Right atrium auricular region (tissue), 2 donors: ENCODE data around the gene TUBA4B. TPM values are rescaled to one million over a fixed set of nuclear protein-coding genes. Genes with fewer than 3 reads are reported as not detected.

Source experiments
- DNase-seq: peaks from one replicate; pipeline ENCODE4 v3.0.0-alpha.2; 2019; ENCODE audit warnings: low spot score
- H3K27ac ChIP-seq, 2 donors: fragments of 200-600 bp; sonication (generic); 1 replicate in 1 of 2; 2 replicates in 1 of 2; pipeline ENCODE4 v1.5.1; 2016 to 2019
- H3K27me3 ChIP-seq, 2 donors: fragments of 200-600 bp; sonication (generic); one replicate each; pipeline versions ENCODE4 v1.5.1 to v1.6.0; 2017 to 2019
- H3K36me3 ChIP-seq: fragments of 200-600 bp; sonication (generic); one replicate; pipeline ENCODE4 v1.5.1; 2016
- H3K4me1 ChIP-seq, 2 donors: fragments of 200-600 bp; sonication (generic); one replicate each; pipeline versions ENCODE4 v1.5.1 to v1.6.0; 2017 to 2019
- H3K4me3 ChIP-seq, 2 donors: fragments of 200-600 bp; sonication (generic); 1 replicate in 1 of 2; 2 replicates in 1 of 2; pipeline ENCODE4 v1.5.1; 2017 to 2019; ENCODE audit warnings: mild to moderate bottlenecking in 1 of 2, moderate library complexity in 1 of 2
- H3K9me3 ChIP-seq, 2 donors: fragments of 200-600 bp; sonication (generic); one replicate each; pipeline ENCODE4 v1.5.1; 2019
- total RNA-seq, 2 donors: library from RNA; depleted of rRNA; stranded (reverse); fragments of >200 nt; gene quantifications; one replicate each; pipeline ENCODE4 v1.1.0, GENCODE V29; 2016
- TF ChIP-seq, protein P1 (sequence below), 2 donors: fragments of 200-600 bp; sonication (generic); IDR thresholded peaks; one replicate each; pipeline ENCODE4 v1.5.1; 2019; ENCODE audit warnings: antibody characterized with exemption in 2 of 2

Gene TUBA4B
- total RNA-seq, 2 donors from 2014 or later = not detected

DNA sequence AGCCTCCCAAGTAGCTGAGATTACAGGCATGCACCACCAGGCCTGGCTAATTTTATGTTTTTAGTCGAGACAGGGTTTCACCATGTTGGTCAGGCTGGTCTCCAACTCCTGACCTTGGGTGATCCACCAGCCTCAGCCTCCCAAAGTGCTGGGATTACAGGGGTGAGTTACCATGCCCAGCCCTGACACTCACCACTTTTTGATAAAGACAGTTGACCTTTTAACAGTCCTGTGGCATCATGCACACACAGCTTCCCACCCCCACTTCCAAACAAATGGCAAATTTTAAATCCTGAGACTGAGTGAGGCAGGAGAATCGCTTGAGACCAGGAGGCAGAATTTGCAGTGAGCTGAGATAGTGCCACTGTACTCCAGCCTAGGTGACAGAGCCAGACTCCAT, 20.0 kb downstream of the TUBA4B start:
- Histone ChIP-seq H3K36me3 (no peaks in the 10 kb centered on the region), H3K27me3 (no peaks in the 10 kb centered on the region), H3K4me1 (peaks cover 0 to 15% of the 10 kb centered on the region in 2 donors), H3K4me3 (no peak overlapping the region), H3K9me3 (no peaks in the 10 kb centered on the region), H3K27ac (no peak overlapping the region)
- DNase-seq = no peak
- TF ChIP-seq, protein P1, sequence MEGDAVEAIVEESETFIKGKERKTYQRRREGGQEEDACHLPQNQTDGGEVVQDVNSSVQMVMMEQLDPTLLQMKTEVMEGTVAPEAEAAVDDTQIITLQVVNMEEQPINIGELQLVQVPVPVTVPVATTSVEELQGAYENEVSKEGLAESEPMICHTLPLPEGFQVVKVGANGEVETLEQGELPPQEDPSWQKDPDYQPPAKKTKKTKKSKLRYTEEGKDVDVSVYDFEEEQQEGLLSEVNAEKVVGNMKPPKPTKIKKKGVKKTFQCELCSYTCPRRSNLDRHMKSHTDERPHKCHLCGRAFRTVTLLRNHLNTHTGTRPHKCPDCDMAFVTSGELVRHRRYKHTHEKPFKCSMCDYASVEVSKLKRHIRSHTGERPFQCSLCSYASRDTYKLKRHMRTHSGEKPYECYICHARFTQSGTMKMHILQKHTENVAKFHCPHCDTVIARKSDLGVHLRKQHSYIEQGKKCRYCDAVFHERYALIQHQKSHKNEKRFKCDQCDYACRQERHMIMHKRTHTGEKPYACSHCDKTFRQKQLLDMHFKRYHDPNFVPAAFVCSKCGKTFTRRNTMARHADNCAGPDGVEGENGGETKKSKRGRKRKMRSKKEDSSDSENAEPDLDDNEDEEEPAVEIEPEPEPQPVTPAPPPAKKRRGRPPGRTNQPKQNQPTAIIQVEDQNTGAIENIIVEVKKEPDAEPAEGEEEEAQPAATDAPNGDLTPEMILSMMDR (IDR thresholded peaks at IDR 0.05) = no peak

DNA sequence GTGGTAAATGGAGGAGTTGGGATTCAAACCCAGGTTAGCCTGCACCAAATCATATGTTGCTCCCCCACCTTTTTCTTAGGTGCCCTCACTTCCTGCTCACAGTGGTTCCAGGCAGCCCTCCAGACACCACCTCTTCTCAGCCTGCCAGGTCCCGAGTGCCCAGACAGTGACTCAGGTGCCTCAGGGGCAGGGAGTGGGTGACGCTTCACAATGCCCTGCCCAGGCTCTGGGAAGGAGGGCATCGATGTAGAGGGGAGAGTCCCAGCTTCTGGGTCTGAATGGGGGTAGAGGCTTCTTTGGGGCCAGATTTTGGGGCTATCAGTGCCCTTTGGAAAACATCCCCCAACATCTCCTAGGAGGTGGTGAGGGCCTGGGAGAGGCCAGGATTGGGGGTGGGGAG, 20.9 kb downstream of the TUBA4B start:
- Histone ChIP-seq H3K4me3 (no peak overlapping the region), H3K36me3 (no peaks in the 10 kb centered on the region), H3K4me1 (peaks cover 0 to 24% of the 10 kb centered on the region in 2 donors), H3K9me3 (no peaks in the 10 kb centered on the region), H3K27me3 (no peaks in the 10 kb centered on the region), H3K27ac (peak overlapping the region; percentile 52 to 90)
- TF ChIP-seq, protein P1 (IDR thresholded peaks at IDR 0.05) = no peak
- no peak for DNase-seq

DNA sequence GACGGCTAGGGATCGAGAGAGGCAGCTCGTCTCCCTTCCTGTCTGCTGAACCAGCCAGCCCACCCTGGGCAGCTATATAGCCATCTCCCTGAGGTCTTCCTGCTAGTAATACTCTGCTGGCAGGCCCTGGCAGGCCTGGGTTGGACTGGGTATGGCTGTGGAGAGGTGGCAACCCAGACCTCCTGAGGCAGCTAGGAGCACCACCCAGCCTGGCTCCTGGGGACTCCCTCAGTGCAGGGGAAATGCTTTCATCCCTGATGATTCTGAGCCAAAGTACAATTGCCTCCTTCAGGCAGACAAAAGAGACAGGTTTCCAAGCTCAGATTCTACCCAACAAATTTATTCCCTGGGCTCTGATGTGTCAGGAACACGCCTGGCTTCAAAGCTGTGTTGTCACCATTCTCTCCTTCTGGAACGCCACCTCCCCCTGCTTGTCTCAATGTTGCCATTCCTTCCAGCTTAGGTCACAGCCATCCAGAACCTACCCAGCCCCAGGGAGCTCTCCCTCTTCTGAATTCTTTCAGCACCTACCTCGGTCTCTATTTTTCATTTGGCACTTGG, 21.4 kb downstream of the TUBA4B start:
- Histone ChIP-seq H3K27ac (peak overlapping the region; percentile 52 to 90), H3K27me3 (no peaks in the 10 kb centered on the region), H3K4me3 (no peak overlapping the region), H3K36me3 (no peaks in the 10 kb centered on the region), H3K9me3 (no peaks in the 10 kb centered on the region), H3K4me1 (peaks cover 0 to 24% of the 10 kb centered on the region in 2 donors)
- TF ChIP-seq, protein P1 (IDR thresholded peaks at IDR 0.05) = no peak
- DNase-seq = peak; percentile 76

DNA sequence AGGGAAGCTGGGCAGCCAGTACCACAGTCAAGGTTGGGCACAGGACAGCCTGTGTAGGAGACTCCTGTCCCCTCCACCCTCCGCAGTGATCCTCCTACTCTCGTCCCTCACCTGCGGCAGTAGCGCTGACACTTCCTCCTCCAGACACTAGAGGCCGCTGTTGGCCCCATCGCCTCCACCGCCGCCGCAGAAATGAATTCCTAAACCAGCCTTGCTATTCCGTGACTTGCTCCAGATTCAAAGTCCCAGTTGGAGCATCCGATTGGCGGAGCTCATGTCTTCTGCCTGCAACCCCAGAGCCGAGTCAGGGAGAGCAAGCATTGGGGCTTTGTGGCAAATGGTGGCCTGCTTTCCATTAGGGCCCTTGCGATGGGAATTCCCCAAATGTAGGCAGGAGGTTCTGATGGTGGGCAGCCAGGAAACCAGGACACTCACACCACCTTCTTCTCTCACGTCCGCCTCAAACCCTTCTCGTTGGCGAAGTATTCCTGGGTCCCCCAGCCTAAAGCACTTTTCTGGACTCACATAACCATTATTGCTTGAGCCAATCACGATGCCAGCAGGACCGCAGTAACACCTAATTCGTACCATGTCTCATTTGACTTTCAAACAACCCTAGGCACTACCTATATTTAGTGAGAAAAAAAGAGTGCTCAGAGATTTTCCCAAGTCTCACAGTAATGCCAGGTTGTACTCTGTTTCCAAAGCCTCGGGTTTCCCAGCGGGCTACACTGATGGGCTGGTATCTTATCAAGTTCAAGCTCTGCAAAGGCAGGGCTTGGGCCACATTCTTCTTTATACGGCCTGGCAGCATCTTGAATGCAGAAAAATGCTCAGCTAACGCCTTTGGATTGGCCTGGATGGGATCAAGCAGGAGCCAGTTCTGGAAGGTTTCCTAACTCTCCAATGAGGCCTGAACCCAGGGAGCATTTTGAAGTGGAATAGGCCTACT, 24.9 kb downstream of the TUBA4B start:
- TF ChIP-seq, protein P1 (IDR thresholded peaks at IDR 0.05) = peak; percentile 94 to 99
- peaks cover 24% of the 10 kb centered on the region for H3K36me3 ChIP-seq
- H3K4me1 ChIP-seq = peaks cover 0 to 39% of the 10 kb centered on the region in 2 donors
- peak; percentile 87 for DNase-seq
- H3K27ac ChIP-seq = peak overlapping the region; percentile 97 to 99
- H3K9me3 ChIP-seq = no peaks in the 10 kb centered on the region
- peak overlapping the region in 1 of 2 donors; percentile 4 for H3K4me3 ChIP-seq
- no peaks in the 10 kb centered on the region for H3K27me3 ChIP-seq

DNA sequence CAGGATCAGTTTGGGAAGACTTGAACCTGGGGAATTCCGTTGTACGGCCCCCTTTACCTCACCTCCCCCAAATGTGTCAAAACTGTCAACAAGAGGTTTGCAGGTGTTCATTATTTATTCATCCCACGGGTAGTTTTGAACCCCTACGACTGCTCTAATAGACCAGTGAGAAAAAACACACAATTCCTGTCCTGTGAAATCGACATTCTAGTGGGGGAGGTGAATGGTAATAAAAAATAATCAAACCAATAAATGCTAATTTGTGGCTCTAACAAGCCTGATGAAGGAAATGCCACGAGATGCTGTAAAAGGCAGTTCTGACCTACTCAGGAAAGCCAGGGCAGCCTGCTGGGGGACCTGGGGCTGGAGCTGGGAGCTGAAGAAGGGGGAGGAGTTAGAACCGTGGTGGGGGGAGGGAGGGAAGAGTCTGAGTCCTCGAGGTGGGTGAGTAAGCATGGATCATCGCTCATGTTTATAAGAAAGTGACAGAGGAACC, 25.7 kb downstream of the TUBA4B start:
- Histone ChIP-seq H3K9me3 (no peaks in the 10 kb centered on the region), H3K4me3 (peak overlapping the region; percentile 80 to 85), H3K27me3 (no peaks in the 10 kb centered on the region), H3K4me1 (peaks cover 0 to 39% of the 10 kb centered on the region in 2 donors), H3K36me3 (peaks cover 28% of the 10 kb centered on the region), H3K27ac (peak overlapping the region; percentile 97 to 99)
- DNase-seq = no peak
- TF ChIP-seq, protein P1 (IDR thresholded peaks at IDR 0.05) = no peak
